GM19238 (cell line): Measurements from ENCODE around the gene GPR35.
"Not testable (repeated sequence)": the region's sequence is repeated elsewhere in the genome, so short reads cannot be mapped to it uniquely, and the experiment has no call there.

Experiments
- DNase-seq: peaks from one replicate; pipeline ENCODE4 v3.0.0; 2011; ENCODE audit warnings: low spot score; ENCODE audit not compliant: insufficient read length

Gene GPR35

DNA sequence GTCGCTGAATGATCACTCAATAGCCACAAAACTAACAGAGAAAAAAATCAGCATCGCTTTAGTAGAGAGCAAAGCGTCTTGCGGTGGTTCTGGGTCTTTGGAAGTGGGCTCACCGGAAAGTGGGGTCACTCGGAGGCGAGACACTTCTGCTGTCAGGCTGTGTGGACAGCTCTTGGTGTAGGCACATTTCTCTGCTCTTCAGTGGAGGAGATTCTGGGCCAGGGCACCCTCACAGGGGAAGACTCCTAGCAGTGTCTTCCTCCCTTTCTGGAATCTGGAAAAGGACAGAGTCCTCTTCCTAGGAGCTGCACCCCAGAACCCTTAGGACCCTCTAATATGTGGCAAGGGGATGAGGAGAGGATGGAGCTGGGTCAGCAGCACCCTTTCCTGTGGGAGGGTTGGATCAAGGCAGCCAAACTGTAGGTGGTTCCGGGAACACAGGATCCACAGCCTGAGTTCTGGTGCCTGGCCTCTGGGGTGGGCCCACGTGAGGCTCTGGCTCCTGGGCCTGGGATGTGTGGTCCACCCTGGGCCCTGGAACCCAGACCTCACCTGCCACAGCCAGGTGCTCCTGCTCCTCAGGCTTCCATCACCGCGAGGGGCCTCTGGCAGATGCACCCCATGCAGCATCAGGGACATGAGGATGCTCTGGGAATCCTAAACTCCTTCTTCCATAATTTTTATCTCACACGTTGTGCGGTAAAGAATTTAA is 25.1 kb downstream of the GPR35 start:
- DNase-seq: no peak

DNA sequence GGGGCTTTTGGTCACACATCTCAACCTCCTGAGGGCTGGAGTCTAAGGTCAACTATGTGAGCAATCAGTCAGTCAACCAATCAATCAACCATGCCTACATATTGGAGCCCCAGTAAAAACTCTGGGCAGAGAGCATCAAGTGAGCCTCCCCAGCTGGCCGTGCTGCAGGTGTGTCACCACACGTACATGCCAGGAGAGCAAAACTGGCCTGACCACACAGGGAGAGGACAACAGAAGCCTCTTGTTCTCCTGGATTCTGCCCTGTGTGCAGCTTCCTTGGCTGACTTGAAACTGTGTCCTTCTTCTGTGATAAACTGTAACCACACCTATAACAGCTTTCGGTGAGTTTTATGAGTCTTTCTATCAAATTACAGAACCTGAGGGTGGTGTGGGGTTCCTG is 25.9 kb downstream of the GPR35 start:
- DNase-seq: no peak

DNA sequence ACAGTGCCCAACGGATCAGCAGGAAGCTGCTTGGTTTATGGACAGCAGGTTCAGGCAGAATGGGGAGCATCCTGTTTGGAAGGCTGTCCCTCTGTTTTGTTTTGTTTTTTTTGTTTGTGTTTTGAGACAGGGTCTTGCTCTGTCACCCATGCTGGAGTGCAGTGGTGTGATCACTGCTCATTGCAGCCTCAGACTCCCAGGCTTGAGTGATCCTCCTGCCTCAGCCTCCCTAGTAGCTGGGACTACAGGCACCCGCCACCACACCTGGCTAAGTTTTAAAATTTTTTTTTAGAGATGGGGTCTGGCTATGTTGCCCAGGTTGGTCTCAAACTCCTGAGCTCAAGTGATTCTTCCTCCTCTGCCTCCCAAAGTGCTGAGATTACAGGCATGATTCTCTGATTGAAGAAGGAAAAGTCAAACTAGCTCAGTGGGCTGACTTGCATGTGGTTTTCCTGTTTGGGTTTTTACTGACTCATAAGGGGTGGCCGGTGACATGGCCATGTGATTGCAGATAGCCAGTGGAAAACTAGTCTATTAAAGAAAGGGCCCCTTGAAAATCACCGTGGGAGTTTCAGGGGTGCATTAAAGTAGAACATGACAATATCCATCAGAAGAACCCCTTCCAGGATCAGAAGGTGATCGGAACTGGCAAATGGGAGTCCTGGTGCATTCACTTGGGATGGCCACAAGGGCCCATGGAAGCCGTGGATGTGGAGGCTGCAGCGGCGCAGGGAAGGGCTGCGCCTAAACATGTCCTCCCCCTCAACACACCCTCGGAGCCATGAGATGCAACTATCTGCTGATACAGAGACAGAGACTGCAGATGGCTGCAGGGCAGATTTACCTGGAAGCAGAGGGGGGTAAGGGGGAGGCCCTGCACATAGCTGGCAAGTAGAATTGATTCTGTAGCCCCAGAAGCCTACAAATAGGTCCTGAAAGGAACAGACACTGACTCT is 30.9 kb downstream of the GPR35 start:
- no peak for DNase-seq

DNA sequence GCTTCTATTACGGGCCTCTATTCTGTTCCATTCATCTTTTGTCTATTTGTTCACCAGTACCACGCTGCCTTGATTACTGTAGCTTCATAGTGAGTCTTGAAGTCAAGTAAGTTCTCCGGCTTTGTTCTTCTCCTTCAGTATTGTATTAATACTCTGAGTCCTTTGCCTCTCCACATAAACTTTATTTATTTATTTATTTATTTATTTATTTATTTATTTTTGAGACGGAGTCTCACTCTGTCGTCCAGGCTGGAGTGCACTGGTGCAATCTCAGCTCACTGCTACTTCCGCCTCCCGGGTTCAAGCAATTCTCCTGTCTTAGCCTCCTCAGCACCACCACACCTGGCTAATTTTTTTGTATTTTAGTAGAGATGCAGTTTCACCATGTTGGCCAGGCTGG is 34.6 kb downstream of the GPR35 start:
- DNase-seq: not testable (repeated sequence)

DNA sequence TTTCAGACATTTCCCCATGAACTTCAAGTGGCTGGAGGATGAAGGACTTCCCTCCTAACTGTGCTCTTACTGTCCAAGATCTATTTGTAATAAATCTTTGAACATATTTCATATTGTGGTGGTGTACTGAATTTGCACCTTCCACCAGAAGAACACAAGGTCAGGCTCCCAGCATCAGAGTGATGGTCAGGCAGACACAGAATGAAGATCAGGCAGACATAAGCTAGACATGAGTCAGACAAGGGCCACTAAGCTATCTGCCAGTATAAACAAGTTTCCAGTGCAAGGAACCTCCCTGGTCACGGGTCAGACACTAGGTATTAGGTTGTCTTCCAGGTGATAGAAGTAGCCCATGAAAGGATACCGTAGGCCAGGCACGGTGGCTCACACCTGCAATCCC is 37.4 kb downstream of the GPR35 start:
- no peak for DNase-seq

DNA sequence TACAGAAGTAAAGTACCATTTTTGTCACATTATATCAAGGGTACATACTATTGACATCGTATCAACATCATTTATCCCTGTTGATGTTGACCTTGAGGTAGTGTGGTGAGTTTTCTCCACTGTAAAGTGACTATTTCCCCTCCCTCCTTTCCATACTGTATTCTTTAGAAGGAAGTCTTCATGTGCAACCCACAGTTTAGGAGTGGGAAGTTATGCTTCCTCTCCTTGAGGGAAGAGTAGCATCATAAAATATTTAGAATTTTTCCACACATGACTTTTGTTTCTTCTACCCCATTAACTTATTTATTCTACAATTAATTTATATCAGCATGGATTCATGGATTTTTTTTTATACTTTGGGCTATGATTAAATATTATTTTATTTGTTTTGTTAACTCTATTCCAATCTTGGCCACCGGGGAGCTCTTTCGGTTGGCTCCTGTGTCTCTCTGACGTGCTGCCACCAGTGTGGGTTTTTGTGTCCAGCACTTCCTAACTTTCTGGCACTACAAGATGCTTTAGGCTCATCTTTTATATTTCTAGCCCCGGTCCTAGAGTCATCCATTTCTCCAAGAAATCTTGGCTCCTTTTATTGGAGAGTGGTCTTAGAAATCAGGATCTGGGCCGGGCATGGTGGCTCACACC is 38.4 kb downstream of the GPR35 start:
- no peak for DNase-seq

DNA sequence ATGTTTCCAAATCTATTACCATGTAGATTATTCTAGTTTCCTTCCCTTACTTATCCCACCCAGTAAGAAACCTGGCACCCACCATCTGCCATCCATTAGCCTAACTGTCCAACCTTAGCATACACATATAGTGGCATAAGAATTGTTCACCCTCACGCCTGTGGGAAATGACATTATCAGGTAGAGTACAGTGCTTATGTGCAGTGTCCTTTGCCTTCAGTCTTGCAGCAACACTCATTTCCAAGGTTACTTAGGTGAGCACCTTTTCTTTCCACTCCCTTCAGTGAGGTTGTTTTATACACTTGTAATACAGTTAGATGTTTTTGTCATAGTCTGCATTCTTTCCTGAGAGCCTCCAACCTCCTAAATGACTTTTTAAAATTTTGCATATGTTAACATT is 39.3 kb downstream of the GPR35 start:
- DNase-seq: no peak

DNA sequence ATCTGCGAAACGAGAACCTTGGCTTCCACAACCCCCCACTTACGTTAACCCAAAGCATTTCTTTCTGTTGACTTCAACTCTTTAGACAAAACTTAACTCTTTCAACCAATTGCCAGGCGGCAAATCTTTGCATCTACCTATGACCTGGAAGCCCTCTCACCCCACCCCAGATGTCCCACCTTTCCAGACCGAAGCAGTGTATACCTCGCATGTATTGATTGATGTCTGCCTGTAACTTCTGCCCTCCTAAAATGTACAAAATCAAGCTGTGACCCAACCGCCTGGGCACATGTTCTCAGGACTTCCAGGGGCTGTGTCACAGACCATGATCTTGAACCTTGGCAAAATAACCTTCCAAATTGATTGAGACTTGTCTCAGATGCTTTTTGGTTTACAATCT is 45.1 kb downstream of the GPR35 start:
- no peak for DNase-seq

DNA sequence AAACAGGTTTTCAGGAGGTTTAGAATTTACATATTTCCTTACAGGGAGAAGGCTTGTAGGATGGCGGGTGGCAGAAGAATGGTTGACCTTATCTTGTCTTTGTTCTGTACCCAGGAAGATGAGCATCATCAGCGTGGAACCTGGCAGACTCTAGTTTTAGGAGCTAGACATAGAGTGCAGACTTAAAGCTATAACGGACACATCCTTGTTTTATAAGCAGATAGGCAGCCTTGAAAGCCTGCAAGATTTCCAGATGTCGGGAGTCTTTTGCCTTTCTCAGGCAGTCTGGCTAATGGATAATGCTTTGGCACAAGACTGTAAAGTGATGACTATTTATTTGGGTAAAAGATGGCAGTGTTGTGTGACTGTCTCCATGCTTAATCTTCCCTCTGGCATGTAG is 45.7 kb downstream of the GPR35 start:
- no peak for DNase-seq

DNA sequence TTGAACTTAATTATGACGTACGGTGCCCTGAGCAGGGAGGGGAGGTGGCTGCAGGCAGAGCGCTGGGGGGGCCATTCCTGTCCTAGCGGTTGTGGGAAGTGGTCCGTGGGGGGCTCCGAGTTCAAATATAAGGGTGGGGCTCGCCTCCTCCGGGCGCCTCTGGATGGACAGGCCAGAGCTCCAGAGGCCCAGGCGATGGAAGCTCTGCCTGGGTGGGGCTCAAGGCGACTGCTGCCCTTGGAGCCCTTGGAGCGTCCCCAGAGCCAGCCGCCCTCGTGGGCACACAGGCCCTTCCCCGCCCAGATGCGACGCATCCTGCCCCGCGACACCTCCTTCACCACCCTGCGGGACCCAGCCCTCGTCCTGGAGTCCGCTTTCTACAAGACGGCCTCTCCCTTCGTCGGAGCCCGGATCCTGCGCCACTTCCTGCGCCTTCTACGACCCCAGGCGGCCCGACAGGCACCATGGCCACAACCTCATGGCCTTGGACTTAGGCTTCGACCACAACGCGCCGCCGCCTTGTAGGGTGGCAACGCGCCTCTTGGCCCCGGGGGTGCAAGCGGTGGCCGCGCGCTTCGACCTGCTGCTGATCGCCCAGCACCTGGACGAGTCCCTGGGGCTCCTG is 46.9 kb downstream of the GPR35 start:
- DNase-seq: no peak

DNA sequence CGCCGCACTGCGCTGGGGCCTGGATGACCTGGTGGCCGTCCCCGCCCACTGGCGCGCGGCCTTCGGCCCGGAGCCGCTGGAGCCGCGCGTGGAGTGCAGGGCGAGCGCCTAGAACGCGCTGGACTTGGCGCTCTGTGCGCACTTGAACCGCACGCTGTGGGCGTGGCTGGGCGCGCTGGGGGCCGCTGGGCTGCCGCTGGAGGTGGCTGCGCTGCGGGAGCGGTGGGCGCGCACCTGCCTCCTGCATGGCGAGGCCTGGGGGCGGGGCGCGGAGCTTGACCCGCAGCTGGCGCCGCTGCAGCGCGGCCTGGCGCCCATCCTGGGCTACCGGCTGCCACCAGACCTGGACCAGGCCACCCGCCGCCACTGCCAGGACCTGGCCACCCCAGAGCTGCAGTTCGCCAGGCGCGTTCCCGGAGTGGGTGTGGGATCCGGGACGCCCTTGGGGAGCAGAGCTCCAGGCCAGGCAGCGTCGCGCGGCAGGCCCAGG is 47.5 kb downstream of the GPR35 start:
- DNase-seq: no peak

DNA sequence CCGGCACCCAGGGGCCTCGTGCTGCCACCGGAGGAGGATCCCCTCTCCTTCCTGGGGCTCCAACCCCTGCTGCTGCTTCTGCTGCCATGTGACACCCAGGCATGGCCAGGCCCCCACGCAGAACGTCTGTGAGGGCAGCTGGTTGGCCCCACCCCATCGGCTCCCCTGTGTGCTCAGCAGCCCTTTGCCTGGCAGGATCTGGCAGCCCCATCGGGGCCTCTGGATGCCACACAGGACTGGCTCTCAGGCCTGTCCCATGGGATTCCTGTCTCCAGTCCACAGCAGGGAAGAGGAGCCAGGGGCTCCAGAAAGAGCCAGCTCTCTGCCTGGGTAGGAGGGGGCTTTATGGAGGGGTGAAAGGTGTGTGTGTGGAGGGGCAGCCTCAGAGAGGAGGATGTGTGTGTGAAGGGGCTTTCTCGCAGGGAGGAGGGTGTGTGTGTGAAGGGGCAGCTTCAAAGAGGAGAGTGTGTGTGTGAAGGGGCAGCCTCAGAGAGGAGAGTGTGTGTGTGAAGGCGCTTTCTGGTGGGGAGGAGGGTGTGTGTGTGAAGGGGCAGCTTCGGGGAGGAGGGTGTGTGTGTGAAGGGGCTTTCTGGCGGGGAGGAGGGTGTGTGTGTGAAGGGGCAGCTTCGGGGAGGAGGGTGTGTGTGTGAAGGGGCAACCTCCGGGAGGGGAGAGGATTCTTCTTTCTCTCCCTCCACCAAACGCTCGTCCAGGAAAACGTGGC is 49.3 kb downstream of the GPR35 start:
- not testable (repeated sequence) for DNase-seq

DNA sequence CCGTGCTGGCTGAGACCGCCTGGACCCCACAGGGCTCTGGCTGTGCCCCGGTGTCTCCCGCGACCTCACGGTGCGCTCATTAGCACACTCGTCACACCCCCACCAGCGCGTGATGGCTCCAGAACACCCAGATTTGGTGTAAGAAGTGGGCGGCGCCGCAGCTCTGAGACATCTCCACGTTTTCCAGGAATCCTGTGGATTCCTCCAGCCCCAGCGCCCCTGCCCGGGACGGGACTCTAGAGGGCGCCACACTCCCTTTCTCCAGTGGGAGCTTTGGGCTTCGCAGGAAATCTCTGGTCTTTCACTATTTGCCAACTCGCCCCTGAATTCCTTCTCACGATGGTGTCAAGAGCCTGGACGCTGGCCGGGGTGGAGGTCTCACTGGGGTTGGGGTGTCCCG is 50.1 kb downstream of the GPR35 start:
- not testable (repeated sequence) for DNase-seq

DNA sequence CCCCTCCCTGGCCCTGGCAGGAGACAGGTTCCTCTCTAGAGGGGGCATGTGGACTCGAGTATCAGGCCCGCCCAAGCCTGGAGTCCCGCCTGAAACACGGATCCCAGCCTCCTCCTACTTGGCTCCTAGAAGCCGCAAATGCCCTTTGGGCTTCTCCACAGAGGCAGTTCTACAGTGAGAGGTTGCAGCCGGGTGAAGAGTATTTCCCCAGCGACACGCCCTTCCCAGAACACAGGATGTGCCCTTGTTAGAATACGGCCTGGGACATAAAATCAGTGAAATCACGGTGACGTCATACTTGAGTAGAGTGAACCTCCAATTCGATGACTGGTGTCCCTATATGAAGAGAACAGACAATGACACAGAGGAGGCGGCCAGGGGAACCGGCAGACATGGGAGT is 52.8 kb downstream of the GPR35 start:
- not testable (repeated sequence) for DNase-seq

DNA sequence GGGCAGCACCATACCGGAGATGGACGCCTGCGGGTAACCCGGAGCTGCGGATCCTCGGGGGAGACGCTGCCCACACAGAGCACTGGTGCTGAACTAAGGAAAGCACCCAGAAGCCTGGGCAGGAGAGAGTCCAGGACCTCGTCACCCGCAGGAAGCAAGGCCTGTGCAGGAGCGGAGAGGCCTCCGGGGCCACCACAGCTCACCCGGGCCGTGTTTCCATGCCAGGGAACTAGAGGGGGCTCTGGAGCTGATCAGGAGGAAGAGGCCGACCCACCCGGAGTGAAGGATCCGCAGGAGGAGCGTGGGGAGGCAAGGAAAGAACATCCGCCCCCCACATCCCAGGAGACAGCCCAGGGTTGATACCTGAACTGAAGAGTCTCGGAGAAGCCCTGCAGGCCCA is 53.6 kb downstream of the GPR35 start:
- not testable (repeated sequence) for DNase-seq

DNA sequence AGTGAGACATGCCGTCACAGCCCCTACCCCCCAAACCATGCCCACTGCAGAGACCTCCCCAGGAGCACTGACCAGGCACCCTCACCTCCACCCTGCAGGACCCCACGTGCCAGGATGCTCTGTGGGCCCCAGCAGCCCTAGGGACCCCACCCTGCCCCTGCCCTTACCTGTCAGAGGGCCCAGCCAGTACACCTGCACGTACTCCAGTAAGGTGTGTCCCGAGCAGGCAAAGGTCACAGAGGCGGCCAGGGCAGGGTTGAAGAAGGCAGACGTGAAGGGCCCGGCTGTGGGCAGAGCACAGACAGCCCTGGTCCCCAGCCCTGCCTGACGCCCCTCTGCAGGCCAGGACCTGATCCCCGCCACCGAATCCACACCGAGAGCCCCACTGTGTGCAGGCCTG is 54.9 kb downstream of the GPR35 start:
- not testable (repeated sequence) for DNase-seq
